SK-N-SH (cell line): Measurements from ENCODE around the gene TTC3. TPM values are rescaled to one million over a fixed set of nuclear protein-coding genes. Genes with fewer than 3 reads are reported as not detected.

Experiments used
- CTCF ChIA-PET: fragments of 300-600, 350-600 bp; formaldehyde crosslinking; extraction: SDS; loops from one replicate; lab custom pipeline; 2021; lab: Yijun Ruan, JAX
- POLR2A ChIA-PET: fragments of 350-600 bp; sonication (Branson Sonifier 250); formaldehyde crosslinking; extraction: SDS; loops from one replicate; lab custom pipeline; 2020; ENCODE audit warnings: antibody characterized with exemption, inconsistent platforms; lab: Yijun Ruan, JAX
- DNase-seq: peaks from one replicate; pipeline ENCODE4 v3.0.0; 2012
- H2AFZ ChIP-seq: fragments of 200-600 bp; sonication (generic); 2 replicates; pipeline ENCODE4 v1.8.1; 2016; ENCODE audit warnings: antibody characterized with exemption, mild to moderate bottlenecking, low read depth
- H3F3A ChIP-seq: fragments of 200-600 bp; sonication (generic); replicated peaks from 2 replicates; pipeline ENCODE3; 2016; ENCODE audit warnings: antibody characterized with exemption, mild to moderate bottlenecking; ENCODE audit not compliant: insufficient read depth
- H3K27ac ChIP-seq, 2 experiments: fragments of 200-500 bp in 1 of 2; fragments of 200-600 bp in 1 of 2; sonication (Bioruptor generic) in 1 of 2; sonication (generic), shearing (Covaris generic) in 1 of 2; 2 replicates each; pipeline versions ENCODE4 v1.5.1 to v1.6.1; 2014 to 2016; ENCODE audit warnings: low read depth in 2 of 2, inconsistent platforms in 1 of 2, low read length in 1 of 2, mild to moderate bottlenecking in 1 of 2, mixed read lengths in 1 of 2
- H3K27me3 ChIP-seq: fragments of 200-600 bp; sonication (generic), shearing (Covaris generic); 2 replicates; pipeline ENCODE4 v1.6.1; 2016; ENCODE audit warnings: mixed run types; ENCODE audit not compliant: insufficient read depth
- H3K36me3 ChIP-seq, 2 experiments: fragments of 200-500 bp in 1 of 2; fragments of 200-600 bp in 1 of 2; sonication (Bioruptor generic) in 1 of 2; sonication (generic) in 1 of 2; replicated peaks in 1 of 2; 2 replicates each; pipeline versions ENCODE3 to v1.5.1; 2014 to 2016; ENCODE audit warnings: low read length in 1 of 2, mild to moderate bottlenecking in 1 of 2; ENCODE audit not compliant: insufficient read depth in 2 of 2, control insufficient read depth in 1 of 2
- H3K4me1 ChIP-seq, 2 experiments: fragments of 200-500 bp in 1 of 2; fragments of 200-600 bp in 1 of 2; sonication (Bioruptor generic) in 1 of 2; sonication (generic), shearing (Covaris generic) in 1 of 2; 2 replicates each; pipeline versions ENCODE4 v1.5.1 to v1.6.1; 2014 to 2016; ENCODE audit warnings: low read depth in 1 of 2, low read length in 1 of 2, mixed run types in 1 of 2; ENCODE audit not compliant: insufficient read depth in 2 of 2, control insufficient read depth in 1 of 2
- H3K4me2 ChIP-seq: fragments of 200-600 bp; sonication (generic), shearing (Covaris generic); 2 replicates; pipeline ENCODE4 v1.6.1; 2017; ENCODE audit warnings: mixed run types
- H3K4me3 ChIP-seq, 2 experiments: fragments of 200-500 bp in 1 of 2; fragments of 200-600 bp in 1 of 2; sonication (Bioruptor generic) in 1 of 2; sonication (generic), shearing (Covaris generic) in 1 of 2; 2 replicates each; pipeline versions ENCODE4 v1.5.1 to v1.8.1; 2014 to 2016; ENCODE audit warnings: low read depth in 2 of 2, inconsistent platforms in 1 of 2, low read length in 1 of 2, mild to moderate bottlenecking in 1 of 2, mixed read lengths in 1 of 2, moderate library complexity in 1 of 2
- H3K79me2 ChIP-seq: fragments of 200-600 bp; sonication (generic); 2 replicates; pipeline ENCODE4 v1.8.1; 2017; ENCODE audit warnings: mild to moderate bottlenecking; ENCODE audit not compliant: insufficient read depth
- H3K9ac ChIP-seq: fragments of 200-600 bp; sonication (generic); 2 replicates; pipeline ENCODE4 v1.6.1; 2017; ENCODE audit warnings: mixed run types
- H3K9me2 ChIP-seq: fragments of 200-600 bp; sonication (generic); 2 replicates; pipeline ENCODE4 v1.6.1; 2017; ENCODE audit warnings: mixed run types
- H3K9me3 ChIP-seq: fragments of 200-600 bp; sonication (generic); 2 replicates; pipeline ENCODE4 v1.6.1; 2017; ENCODE audit warnings: mixed run types, mild to moderate bottlenecking, moderate library complexity
- H4K20me1 ChIP-seq: fragments of 200-600 bp; sonication (generic); 2 replicates; pipeline ENCODE4 v1.6.1; 2017; ENCODE audit warnings: mild to moderate bottlenecking, mixed run types; ENCODE audit not compliant: insufficient read depth
- EP300 ChIP-seq, 2 experiments: IDR thresholded peaks; 2 replicates each; pipeline versions ENCODE4 v1.4.0 to v1.6.1; 2012; ENCODE audit warnings: borderline replicate concordance in 1 of 2, low read depth in 1 of 2, low read length in 1 of 2
- EZH2phosphoT487 ChIP-seq: fragments of 200-600 bp; sonication (generic); IDR thresholded peaks from 2 replicates; pipeline ENCODE4 v1.6.1; 2017; ENCODE audit warnings: low read depth, mixed run types, mild to moderate bottlenecking, antibody characterized with exemption, moderate library complexity, borderline replicate concordance
- GATA2 ChIP-seq: sonication (generic); formaldehyde crosslinking; IDR thresholded peaks from 2 replicates; pipeline ENCODE4 v1.5.0; 2020; ENCODE audit warnings: mild to moderate bottlenecking, missing genetic modification reagents
- MXI1 ChIP-seq: IDR thresholded peaks from 2 replicates; pipeline ENCODE4 v1.6.1; 2012; ENCODE audit warnings: mild to moderate bottlenecking, low read depth, low read length, improper control_type of control experiment
- NFIC ChIP-seq: IDR thresholded peaks from 2 replicates; pipeline ENCODE4 v1.4.0; 2012; ENCODE audit warnings: borderline replicate concordance
- NRF1 ChIP-seq: IDR thresholded peaks from 2 replicates; pipeline ENCODE4 v1.6.1; 2012; ENCODE audit warnings: low read depth, mild to moderate bottlenecking, low read length
- RAD21 ChIP-seq: IDR thresholded peaks from 2 replicates; pipeline ENCODE4 v1.6.1; 2012; ENCODE audit warnings: mild to moderate bottlenecking, low read length
- RFX5 ChIP-seq: IDR thresholded peaks from 2 replicates; pipeline ENCODE4 v1.6.1; 2012; ENCODE audit warnings: mild to moderate bottlenecking, improper control_type of control experiment, low read length
- SMC3 ChIP-seq: IDR thresholded peaks from 2 replicates; pipeline ENCODE4 v1.6.1; 2012; ENCODE audit warnings: low read depth, low read length, improper control_type of control experiment
- TAF1 ChIP-seq: IDR thresholded peaks from 2 replicates; pipeline ENCODE4 v1.6.1; 2012; ENCODE audit warnings: low read depth, mild to moderate bottlenecking, low read length, moderate library complexity, borderline replicate concordance
- TCF12 ChIP-seq: IDR thresholded peaks from 2 replicates; pipeline ENCODE4 v1.4.0; 2012
- TEAD4 ChIP-seq: IDR thresholded peaks from 2 replicates; pipeline ENCODE4 v1.4.0; 2012; ENCODE audit warnings: mild to moderate bottlenecking, borderline replicate concordance; ENCODE audit not compliant: insufficient read depth
- WGBS: methylation state at CpG from one replicate; pipeline ENCODE4 v1.1.6; 2017; ENCODE audit warnings: low lambda C conversion rate; 5-methylcytosine and 5-hydroxymethylcytosine counted together
- polyA plus RNA-seq, 3 experiments: library from polyadenylated mRNA; depleted of rRNA; stranded (reverse); fragments of >200 nt; gene quantifications; 2 replicates each; pipeline ENCODE4 v1.2.3, GENCODE V29; 2012
- TF ChIP-seq, protein P1 (sequence below): IDR thresholded peaks from 2 replicates; pipeline ENCODE4 v1.6.1; 2012; ENCODE audit warnings: mild to moderate bottlenecking, low read depth, low read length, moderate library complexity
- TF ChIP-seq, protein P2 (sequence below): fragments of 150-350 bp; IDR thresholded peaks from 2 replicates; pipeline ENCODE4 v1.6.1; 2017; ENCODE audit warnings: antibody characterized with exemption, low read length, low read depth, borderline replicate concordance

Gene TTC3
- polyA plus RNA-seq, 1 of the 3 experiments (the other 2 are of a cell fraction), result 35.7 TPM

DNA sequence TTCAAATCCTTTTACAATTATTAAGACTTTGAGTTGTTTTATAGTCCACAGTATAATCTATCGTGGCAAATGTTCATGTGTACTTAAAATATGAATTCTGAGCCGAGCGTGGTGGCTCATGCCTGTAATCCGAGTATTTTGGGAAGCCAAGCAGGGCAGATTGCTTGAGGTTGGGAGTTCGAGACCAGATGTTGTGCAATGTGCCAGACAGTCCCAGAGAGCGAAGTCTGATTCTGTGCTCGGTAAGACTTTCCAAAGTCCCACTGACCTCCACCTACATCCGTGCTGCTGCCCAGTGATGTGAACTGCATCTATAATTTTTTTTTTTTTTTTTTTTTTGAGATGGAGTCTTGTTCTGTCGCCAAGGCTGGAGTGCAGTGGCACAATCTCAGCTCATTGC, 141.9 kb downstream of the TTC3 start:
- CTCF ChIA-PET, result no interaction called here
- Histone ChIP-seq H3K27ac (no peak overlapping the region), H3K4me2 (no peak overlapping the region), H3K4me1 (peaks cover 0 to 4% of the 10 kb centered on the region in 2 experiments; a peak in 1 of 4 replicates), H2AFZ (no peak overlapping the region), H3K9ac (no peak overlapping the region), H3K9me2 (no peaks in the 10 kb centered on the region), H4K20me1 (no peaks in the 10 kb centered on the region), H3K9me3 (no peaks in the 10 kb centered on the region), H3K36me3 (no peaks in the 10 kb centered on the region), H3K27me3 (no peaks in the 10 kb centered on the region), H3F3A (peaks cover under 1% of the 10 kb centered on the region), H3K4me3 (no peak overlapping the region), H3K79me2 (no peaks in the 10 kb centered on the region)
- DNase-seq, result no peak
- no peak for TF ChIP-seq TCF12
- TF ChIP-seq MXI1, result no peak
- TF ChIP-seq TEAD4, result no peak
- TF ChIP-seq RAD21, result no peak
- TF ChIP-seq SMC3, result no peak
- TF ChIP-seq RFX5, result no peak
- no peak for TF ChIP-seq NFIC
- no peak for TF ChIP-seq TAF1
- 94% methylated on average over 9 of the region's 9 CpGs for WGBS
- POLR2A ChIA-PET, result no interaction called here

DNA sequence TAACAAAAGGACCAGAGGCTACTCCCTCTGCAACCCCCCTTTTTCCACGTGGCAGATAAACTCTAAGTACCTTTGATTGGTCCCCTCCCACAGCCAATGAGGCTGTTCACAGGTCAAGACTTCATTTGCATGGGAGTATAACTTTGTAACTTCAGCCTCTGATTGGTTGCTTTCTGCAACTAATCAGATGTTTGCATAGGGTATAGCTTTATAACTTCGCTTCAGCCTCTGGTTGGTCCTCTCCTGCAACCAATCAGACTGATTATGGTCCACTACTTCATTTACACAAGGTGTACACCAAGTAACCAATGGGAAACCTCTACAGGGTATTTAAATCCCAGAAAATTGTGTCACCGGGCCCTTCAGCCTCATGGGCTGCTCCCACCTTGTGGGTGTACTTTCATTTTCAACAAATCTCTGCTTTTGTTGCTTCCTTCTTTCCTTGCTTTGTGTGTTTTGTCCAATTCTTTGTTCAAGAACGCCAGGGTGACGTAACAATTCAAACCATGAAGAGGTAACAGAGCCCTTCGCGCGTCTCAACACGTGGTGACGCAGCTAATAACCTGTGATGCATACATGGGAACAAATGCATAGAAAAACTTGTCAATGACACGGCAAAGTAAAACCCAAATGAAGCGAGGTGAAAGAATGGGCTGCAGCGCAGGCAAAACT, 146.8 kb downstream of the TTC3 start:
- 70% methylated on average over 13 of the region's 13 CpGs for WGBS
- Histone ChIP-seq H3K27ac (peak overlapping the region; percentile 74 to 96; a peak in 3 of 4 replicates), H3K9me3 (no peaks in the 10 kb centered on the region), H3K4me1 (peaks cover 0 to 19% of the 10 kb centered on the region in 2 experiments; a peak in 1 of 4 replicates), H4K20me1 (no peaks in the 10 kb centered on the region), H3F3A (peaks cover 18% of the 10 kb centered on the region), H3K27me3 (no peaks in the 10 kb centered on the region), H3K79me2 (no peaks in the 10 kb centered on the region), H3K4me3 (peak overlapping the region; percentile 65 to 88), H3K36me3 (peaks cover 10 to 13% of the 10 kb centered on the region in 2 experiments), H3K9me2 (no peaks in the 10 kb centered on the region), H3K4me2 (peak overlapping the region; percentile 99), H2AFZ (peak overlapping the region; percentile 97), H3K9ac (peak overlapping the region; percentile 74; the same call in 1 of the 2 replicates)
- DNase-seq, result no peak
- ChIA-PET CTCF (interaction anchor here (0.6 to 1.3 kb wide), 6 partner anchors 10 to 456 kb away, joined by 3 to 4 read pairs (median 3); no protein-coding TSS in a partner anchor), POLR2A (interaction anchor here (1.0 kb wide), 1 partner anchor 53 kb away, joined by 3 read pairs; no protein-coding TSS in a partner anchor)
- TF ChIP-seq NRF1, result 0 out of 2 replicates have a peak, but pooled peaks have one; percentile 8
- TF ChIP-seq EP300 (IDR thresholded peaks at IDR 0.05; ENCODE audit: borderline replicate concordance in 1 of 2, low read depth in 1 of 2, low read length in 1 of 2), result no peak

DNA sequence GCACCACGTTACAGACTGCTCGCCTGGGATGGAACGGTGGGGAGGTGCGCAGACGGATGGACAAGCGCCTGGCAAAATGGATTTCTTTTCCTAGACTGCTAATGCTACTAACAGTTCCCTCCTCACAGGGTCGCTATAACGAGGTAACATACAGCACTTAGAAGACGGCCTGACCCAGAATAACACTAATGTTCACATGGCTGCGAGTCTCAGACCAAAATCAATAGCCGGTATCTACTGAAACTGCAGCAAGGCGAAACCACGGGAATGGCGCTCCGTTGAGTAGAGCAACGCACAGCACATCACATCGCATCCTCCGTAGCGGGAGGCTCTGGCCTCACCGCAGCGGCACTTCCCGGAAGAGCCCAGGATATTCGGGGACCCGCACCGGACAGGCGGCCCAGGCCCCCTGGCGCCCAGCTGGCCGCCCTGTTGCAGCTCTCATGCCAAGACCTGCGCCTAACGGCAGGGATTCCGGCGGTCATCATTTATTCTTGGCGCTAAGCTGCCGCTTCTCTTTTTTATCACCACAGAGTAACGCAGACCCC, 147.5 kb downstream of the TTC3 start:
- ChIA-PET CTCF (interaction anchor here (0.6 to 1.3 kb wide), 8 partner anchors 11 to 455 kb away, joined by 3 to 7 read pairs (median 3); no protein-coding TSS in a partner anchor), POLR2A (interaction anchor here (1.0 kb wide), 1 partner anchor 53 kb away, joined by 3 read pairs; no protein-coding TSS in a partner anchor)
- Histone ChIP-seq H3K4me1 (peaks cover 0 to 19% of the 10 kb centered on the region in 2 experiments; a peak in 1 of 4 replicates), H3K9me2 (no peaks in the 10 kb centered on the region), H3K9me3 (no peaks in the 10 kb centered on the region), H4K20me1 (no peaks in the 10 kb centered on the region), H3K9ac (peak overlapping the region; percentile 74), H3F3A (peaks cover 18% of the 10 kb centered on the region), H3K4me3 (peak overlapping the region; percentile 65 to 88), H2AFZ (peak overlapping the region; percentile 97), H3K79me2 (no peaks in the 10 kb centered on the region), H3K36me3 (peaks cover 16 to 17% of the 10 kb centered on the region in 2 experiments), H3K4me2 (peak overlapping the region; percentile 99), H3K27me3 (no peaks in the 10 kb centered on the region), H3K27ac (peak overlapping the region; percentile 74 to 96)
- 5% methylated on average over 34 of the region's 35 CpGs for WGBS
- DNase-seq, result peak; percentile 82
- TF ChIP-seq NFIC (no peak), EP300 (IDR thresholded peaks at IDR 0.05; ENCODE audit: borderline replicate concordance in 1 of 2, low read depth in 1 of 2, low read length in 1 of 2) (no peak), RAD21 (peak; percentile 40), NRF1 (no peak), EZH2phosphoT487 (no peak), GATA2 (CRISPR knock-in tag) (no peak), RFX5 (no peak)
- TF ChIP-seq, protein P1, sequence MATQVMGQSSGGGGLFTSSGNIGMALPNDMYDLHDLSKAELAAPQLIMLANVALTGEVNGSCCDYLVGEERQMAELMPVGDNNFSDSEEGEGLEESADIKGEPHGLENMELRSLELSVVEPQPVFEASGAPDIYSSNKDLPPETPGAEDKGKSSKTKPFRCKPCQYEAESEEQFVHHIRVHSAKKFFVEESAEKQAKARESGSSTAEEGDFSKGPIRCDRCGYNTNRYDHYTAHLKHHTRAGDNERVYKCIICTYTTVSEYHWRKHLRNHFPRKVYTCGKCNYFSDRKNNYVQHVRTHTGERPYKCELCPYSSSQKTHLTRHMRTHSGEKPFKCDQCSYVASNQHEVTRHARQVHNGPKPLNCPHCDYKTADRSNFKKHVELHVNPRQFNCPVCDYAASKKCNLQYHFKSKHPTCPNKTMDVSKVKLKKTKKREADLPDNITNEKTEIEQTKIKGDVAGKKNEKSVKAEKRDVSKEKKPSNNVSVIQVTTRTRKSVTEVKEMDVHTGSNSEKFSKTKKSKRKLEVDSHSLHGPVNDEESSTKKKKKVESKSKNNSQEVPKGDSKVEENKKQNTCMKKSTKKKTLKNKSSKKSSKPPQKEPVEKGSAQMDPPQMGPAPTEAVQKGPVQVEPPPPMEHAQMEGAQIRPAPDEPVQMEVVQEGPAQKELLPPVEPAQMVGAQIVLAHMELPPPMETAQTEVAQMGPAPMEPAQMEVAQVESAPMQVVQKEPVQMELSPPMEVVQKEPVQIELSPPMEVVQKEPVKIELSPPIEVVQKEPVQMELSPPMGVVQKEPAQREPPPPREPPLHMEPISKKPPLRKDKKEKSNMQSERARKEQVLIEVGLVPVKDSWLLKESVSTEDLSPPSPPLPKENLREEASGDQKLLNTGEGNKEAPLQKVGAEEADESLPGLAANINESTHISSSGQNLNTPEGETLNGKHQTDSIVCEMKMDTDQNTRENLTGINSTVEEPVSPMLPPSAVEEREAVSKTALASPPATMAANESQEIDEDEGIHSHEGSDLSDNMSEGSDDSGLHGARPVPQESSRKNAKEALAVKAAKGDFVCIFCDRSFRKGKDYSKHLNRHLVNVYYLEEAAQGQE, result no peak
- TF ChIP-seq, protein P2, sequence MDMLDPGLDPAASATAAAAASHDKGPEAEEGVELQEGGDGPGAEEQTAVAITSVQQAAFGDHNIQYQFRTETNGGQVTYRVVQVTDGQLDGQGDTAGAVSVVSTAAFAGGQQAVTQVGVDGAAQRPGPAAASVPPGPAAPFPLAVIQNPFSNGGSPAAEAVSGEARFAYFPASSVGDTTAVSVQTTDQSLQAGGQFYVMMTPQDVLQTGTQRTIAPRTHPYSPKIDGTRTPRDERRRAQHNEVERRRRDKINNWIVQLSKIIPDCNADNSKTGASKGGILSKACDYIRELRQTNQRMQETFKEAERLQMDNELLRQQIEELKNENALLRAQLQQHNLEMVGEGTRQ, result no peak
